Stimulated activated CD4-positive, alpha-beta T cell treated with anti-CD3 and anti-CD28 coated beads, Interleukin-4, amount 100 ng/mL, for 24 hours (primary cell): ENCODE measurements around the gene HIF1A.
"Not testable (repeated sequence)": the region's sequence is repeated elsewhere in the genome, so short reads cannot be mapped to it uniquely, and the experiment has no call there.

Source experiments
- DNase-seq: peaks from one replicate; pipeline ENCODE4 v3.0.0-alpha.2; 2020

The HIF1A gene

GRCh38 chr14:61675291-61675690 lies 20.0 kb upstream of the HIF1A start:
- DNase-seq: no peak

- DNase-seq: no peak
Measured at GRCh38 chr14:61677479-61677878, 17.8 kb upstream of the HIF1A start.

GRCh38 chr14:61678975-61679374 lies 16.3 kb upstream of the HIF1A start:
- no peak for DNase-seq

GRCh38 chr14:61681413-61681812 lies 13.9 kb upstream of the HIF1A start:
- DNase-seq: no peak

GRCh38 chr14:61683108-61683507 lies 12.2 kb upstream of the HIF1A start:
- DNase-seq: no peak

GRCh38 chr14:61690039-61690438 lies 5.3 kb upstream of the HIF1A start:
- DNase-seq: no peak

- no peak for DNase-seq
Measured at GRCh38 chr14:61690982-61691381, 4.3 kb upstream of the HIF1A start.

GRCh38 chr14:61691495-61691894 lies 3.8 kb upstream of the HIF1A start:
- DNase-seq: no peak

- DNase-seq: no peak
Measured at GRCh38 chr14:61694039-61694438, 1.3 kb upstream of the HIF1A start.

- DNase-seq: peak; percentile 50
Measured at GRCh38 chr14:61695695-61696527, 598 bp downstream of the HIF1A start.

- no peak for DNase-seq
Measured at GRCh38 chr14:61696753-61697318, 1.5 kb downstream of the HIF1A start.

GRCh38 chr14:61698206-61698980 lies 3.1 kb downstream of the HIF1A start:
- no peak for DNase-seq

GRCh38 chr14:61699027-61699426 lies 3.7 kb downstream of the HIF1A start:
- DNase-seq: no peak

GRCh38 chr14:61700104-61700886 lies 5.0 kb downstream of the HIF1A start:
- no peak for DNase-seq

GRCh38 chr14:61701946-61702345 lies 6.6 kb downstream of the HIF1A start:
- no peak for DNase-seq

GRCh38 chr14:61703342-61704129 lies 8.2 kb downstream of the HIF1A start:
- no peak for DNase-seq

GRCh38 chr14:61704554-61704953 lies 9.2 kb downstream of the HIF1A start:
- no peak for DNase-seq

- no peak for DNase-seq
Measured at GRCh38 chr14:61705017-61705416, 9.7 kb downstream of the HIF1A start.

- no peak for DNase-seq
Measured at GRCh38 chr14:61706096-61706690, 10.9 kb downstream of the HIF1A start.

- not testable (repeated sequence) for DNase-seq
Measured at GRCh38 chr14:61707774-61708173, 12.5 kb downstream of the HIF1A start.

GRCh38 chr14:61708693-61709092 lies 13.4 kb downstream of the HIF1A start:
- DNase-seq: not testable (repeated sequence)
